HEK293T (cell line): Measurements from ENCODE around the gene HPF1.

Experiments used
- CTBP1 ChIP-seq: fragments of 450-650 bp; IDR thresholded peaks from 2 replicates; pipeline ENCODE4 v1.6.1; 2016; ENCODE audit warnings: borderline replicate concordance
- FOXA1 ChIP-seq: fragments of 450-650 bp; IDR thresholded peaks from 2 replicates; pipeline ENCODE4 v1.6.1; 2016; ENCODE audit warnings: mild to moderate bottlenecking

DNA sequence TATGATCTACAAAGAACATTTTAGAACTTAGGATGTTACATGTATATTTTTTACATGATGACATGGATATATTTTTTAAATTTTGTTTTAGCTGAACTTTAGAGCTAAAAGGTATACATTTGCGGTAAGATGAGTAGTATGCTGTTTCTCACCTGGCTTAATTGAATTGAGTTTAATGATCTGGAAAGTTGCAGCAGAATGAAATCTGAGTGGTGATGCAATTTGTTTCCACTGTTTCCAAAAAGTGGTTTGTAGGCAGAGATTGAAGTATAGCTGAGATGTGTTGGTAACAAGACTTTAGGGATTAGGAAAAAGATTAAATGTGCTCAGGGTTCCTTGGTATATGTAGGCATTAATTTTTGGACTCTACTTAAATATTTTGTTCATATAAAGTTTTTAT, 68.1 kb downstream of the HPF1 start:
- TF ChIP-seq FOXA1 (no peak), CTBP1 (no peak)
